Activated naive CD8-positive, alpha-beta T cell treated with anti-CD3 and anti-CD28 coated beads, Interleukin-2, amount 10 ng/mL, durations not matched to agents 7 days and 5 days (primary cell): Measurements from ENCODE around the gene ACCSL. TPM values are rescaled to one million over a fixed set of nuclear protein-coding genes. Genes with fewer than 3 reads are reported as not detected.

Source experiments
- ATAC-seq: fragments of 150-1000 bp; cut with Tn5 transposase; one replicate; pipeline ENCODE4 v1.10.0; 2021; ENCODE audit warnings: low read depth, moderate library complexity
- POLR2A ChIA-PET: fragments of 350-600 bp; sonication (Branson Sonifier 250); formaldehyde crosslinking; loops from one replicate; lab custom pipeline; 2021; ENCODE audit warnings: antibody characterized with exemption; lab: Charles Lee
- DNase-seq: peaks from one replicate; pipeline ENCODE4 v3.0.0; 2021
- H3K27ac Mint-ChIP-seq: one replicate; pipeline ENCODE4 v1.8.0; 2022; ENCODE audit warnings: mild to moderate bottlenecking, mixed read lengths
- H3K27me3 Mint-ChIP-seq: one replicate; pipeline ENCODE4 v1.8.0; 2022; ENCODE audit warnings: mild to moderate bottlenecking, moderate library complexity, mixed read lengths
- H3K36me3 Mint-ChIP-seq: one replicate; pipeline ENCODE4 v1.8.0; 2021; ENCODE audit warnings: mild to moderate bottlenecking, mixed read lengths
- H3K4me1 Mint-ChIP-seq: one replicate; pipeline ENCODE4 v1.8.0; 2021; ENCODE audit warnings: mixed read lengths
- H3K4me3 Mint-ChIP-seq: one replicate; pipeline ENCODE4 v1.8.0; 2022; ENCODE audit warnings: mild to moderate bottlenecking, moderate library complexity, mixed read lengths
- H3K9me3 Mint-ChIP-seq: one replicate; pipeline ENCODE4 v1.8.0; 2021; ENCODE audit warnings: mixed read lengths
- total RNA-seq, 2 experiments: library from RNA; stranded (reverse); gene quantifications; one replicate each; pipeline ENCODE4 v1.2.3, GENCODE V29; 2021

Gene ACCSL
- total RNA-seq, 2 experiments from 2014 or later, result not detected

DNA sequence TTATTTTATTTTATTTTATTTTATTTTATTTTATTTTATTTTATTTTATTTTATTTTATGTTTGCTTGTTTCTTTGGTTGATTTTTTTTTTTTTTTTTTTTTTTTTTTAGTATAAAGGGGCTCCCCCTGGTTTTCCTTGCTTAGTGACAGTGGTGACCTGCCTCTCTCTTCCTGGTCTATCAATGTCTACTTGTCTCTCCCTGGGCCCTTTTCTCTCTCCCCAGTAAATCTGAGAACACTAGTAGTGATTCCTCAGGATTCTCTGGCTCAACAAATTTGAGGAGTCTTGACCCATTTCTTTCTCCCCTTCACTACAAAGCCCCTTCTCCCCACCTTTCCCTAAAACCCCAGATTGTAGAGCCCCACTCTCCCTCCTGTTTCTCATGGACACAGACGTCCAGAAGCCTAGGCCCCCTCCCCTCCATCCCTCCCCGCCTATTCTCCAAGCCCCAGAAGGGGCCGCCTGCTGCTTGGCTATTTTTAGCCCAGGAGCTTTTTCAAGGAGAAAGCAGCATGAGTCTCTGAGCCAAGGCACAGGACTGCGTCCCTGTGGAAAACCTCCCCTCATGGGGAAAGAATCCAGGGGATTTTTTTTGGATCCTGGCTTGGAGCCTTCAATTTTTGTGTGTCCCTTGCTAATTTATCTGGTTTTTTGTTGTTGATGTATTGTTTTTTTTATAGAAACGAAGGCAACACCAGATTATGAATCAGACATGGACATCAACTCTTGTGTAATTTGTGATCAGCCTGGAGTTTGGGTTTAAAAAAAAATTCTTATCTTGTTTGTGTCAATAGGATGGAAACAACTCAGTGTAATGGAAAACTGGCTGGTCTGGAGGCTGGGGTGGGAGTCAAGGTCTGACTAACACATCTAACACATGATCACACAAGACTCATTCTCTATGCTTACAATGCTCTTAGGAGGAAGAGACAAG lies 17.5 kb upstream of the ACCSL start:
- no peak for ATAC-seq
- Mint-ChIP-seq H3K27me3 (peaks cover 18% of the 10 kb centered on the region), H3K4me1 (no peaks in the 10 kb centered on the region), H3K4me3 (no peak overlapping the region), H3K27ac (no peak overlapping the region), H3K36me3 (no peaks in the 10 kb centered on the region), H3K9me3 (peaks cover 4% of the 10 kb centered on the region)
- no peak for DNase-seq
- POLR2A ChIA-PET, result no interaction called here

DNA sequence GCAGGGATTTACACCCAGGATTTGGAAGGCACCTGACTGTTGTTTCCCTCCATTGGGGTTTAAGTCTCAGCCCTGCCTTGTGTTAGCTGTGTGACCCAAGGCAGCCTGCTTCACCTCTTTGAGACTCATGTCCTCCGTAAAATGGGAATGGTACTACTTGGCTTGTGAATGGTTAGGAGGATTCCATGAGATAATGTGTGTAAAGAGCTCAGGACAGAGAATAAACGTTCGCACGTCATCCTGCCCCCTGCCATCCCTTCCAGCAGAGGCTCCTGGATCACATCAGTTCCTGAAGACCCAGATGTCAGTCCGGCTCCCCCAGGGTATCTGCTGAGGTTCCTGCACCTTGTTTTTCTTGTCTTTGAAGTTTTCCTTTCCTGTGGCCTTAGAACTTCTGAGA lies 16.8 kb upstream of the ACCSL start:
- POLR2A ChIA-PET, result no interaction called here
- Mint-ChIP-seq H3K4me1 (no peaks in the 10 kb centered on the region), H3K4me3 (no peak overlapping the region)

DNA sequence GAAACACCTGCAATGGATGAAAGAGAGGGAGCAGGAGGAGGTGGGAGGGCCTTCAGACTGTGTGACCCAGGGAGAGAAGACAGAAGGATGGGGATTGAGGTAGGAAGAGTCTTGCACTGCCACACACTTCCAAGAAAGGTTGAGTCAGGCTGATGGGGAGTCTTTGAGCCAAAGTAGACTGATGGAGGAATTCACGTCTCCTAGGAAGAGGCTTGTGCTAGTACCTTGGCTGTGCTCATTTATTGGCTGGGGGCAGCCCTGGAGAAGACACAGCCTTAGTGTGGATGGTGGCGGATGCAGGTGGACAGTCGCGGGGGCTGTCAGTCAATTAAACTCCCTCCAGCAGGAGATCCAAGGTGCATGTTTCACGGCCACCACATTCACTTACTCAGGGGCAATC lies 16.2 kb upstream of the ACCSL start:
- no peak for DNase-seq
- no peaks in the 10 kb centered on the region for H3K36me3 Mint-ChIP-seq
- H3K9me3 Mint-ChIP-seq, result no peaks in the 10 kb centered on the region
- ATAC-seq, result no peak
- POLR2A ChIA-PET, result no interaction called here
- H3K4me1 Mint-ChIP-seq, result no peaks in the 10 kb centered on the region
- no peak overlapping the region for H3K27ac Mint-ChIP-seq
- H3K4me3 Mint-ChIP-seq, result no peak overlapping the region
- peaks cover 5% of the 10 kb centered on the region for H3K27me3 Mint-ChIP-seq

More for the DNA sequence above, 16.8 kb upstream of the ACCSL start:
- DNase-seq (no peak), ATAC-seq (no peak)
- Mint-ChIP-seq H3K9me3 (peaks cover 2% of the 10 kb centered on the region), H3K36me3 (no peaks in the 10 kb centered on the region), H3K27me3 (peaks cover 11% of the 10 kb centered on the region), H3K27ac (no peak overlapping the region)

DNA sequence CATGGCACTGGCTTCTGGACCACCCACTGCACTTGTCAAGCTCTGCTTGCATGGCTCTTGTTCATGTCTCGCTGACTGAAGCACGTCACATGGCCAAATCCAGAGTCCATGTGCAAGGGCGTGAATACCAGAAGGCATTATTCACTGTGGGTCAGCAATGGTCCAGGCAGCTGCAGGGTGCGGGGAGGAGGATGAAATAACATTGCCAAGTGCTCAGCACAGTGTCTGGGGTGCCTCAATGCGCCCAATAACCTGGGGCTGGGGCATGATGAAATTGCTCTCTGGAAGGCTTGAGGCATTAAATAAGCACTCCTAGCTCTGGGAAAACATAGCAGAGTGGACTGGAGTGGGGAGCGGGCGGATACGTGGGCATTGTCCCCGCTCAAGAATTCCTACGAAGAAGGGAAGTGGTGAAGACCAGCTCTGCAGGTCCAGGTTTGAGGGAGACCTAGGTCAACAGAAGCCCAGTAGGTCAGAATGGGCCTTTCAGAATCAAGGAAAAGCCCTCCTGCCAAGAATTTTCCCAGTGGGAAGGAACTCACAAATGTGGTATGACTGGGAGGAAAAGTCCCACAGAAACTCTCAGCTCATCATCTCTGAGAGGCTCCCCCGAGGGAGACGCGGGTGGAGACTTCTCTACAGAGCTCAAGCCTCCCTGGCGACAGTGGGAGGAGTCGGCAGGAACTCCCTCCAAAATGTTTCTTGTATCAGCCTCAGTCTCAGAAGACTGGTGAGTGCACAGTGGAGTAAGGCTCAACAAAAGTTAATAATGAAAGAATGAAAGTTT lies 15.3 kb upstream of the ACCSL start:
- POLR2A ChIA-PET, result no interaction called here
- Mint-ChIP-seq H3K4me3 (no peak overlapping the region), H3K27ac (no peak overlapping the region), H3K36me3 (no peaks in the 10 kb centered on the region), H3K27me3 (no peaks in the 10 kb centered on the region), H3K4me1 (no peaks in the 10 kb centered on the region), H3K9me3 (no peaks in the 10 kb centered on the region)
- DNase-seq (no peak), ATAC-seq (no peak)

DNA sequence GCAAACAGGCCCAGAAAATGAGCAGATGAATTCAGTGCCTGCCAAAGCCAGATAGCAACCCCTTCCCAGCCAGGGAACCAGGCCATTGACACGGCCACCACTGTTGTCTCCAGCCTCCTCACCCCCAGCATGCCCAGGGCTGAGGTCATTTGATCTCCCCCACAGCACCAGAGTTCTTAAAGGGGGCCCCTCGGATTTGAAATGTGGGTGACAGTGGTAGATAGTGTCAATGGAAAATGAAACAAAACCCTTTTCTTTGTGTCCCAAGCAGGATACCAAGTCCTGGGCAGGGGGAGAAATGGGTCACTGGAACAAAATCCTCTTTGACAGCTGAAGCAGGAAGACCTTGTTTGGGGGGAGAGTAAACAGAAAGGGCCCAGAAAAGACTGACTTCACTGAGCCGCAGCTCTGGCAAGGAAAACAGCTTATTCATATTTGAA lies 14.3 kb upstream of the ACCSL start:
- H3K4me3 Mint-ChIP-seq, result no peak overlapping the region
- POLR2A ChIA-PET, result no interaction called here
- no peak overlapping the region for H3K27ac Mint-ChIP-seq
- H3K4me1 Mint-ChIP-seq, result no peaks in the 10 kb centered on the region
- no peak for ATAC-seq
- no peaks in the 10 kb centered on the region for H3K36me3 Mint-ChIP-seq
- no peaks in the 10 kb centered on the region for H3K27me3 Mint-ChIP-seq
- H3K9me3 Mint-ChIP-seq, result no peaks in the 10 kb centered on the region
- no peak for DNase-seq

DNA sequence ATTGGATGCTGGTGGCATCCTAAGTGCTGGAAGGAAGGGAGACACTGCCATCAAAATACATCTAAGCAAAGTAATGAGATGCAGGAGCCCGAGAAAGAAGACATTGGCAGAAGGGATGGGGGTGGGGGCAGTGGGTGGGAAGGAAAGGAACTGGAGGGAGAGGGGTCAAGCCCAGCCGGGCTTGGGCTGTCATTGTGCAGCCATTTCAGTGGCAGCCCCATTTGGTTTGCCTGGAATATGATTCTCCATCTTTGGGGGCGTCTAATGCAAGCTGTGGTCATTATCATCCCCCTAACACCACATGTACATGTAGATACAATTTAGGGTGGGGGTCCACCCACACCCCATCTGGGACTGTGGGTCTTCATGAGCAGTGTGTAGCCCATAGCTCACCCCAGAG lies 13.9 kb upstream of the ACCSL start:
- ATAC-seq, result no peak
- POLR2A ChIA-PET, result no interaction called here
- no peaks in the 10 kb centered on the region for H3K4me1 Mint-ChIP-seq
- H3K4me3 Mint-ChIP-seq, result no peak overlapping the region
- no peak overlapping the region for H3K27ac Mint-ChIP-seq
- H3K27me3 Mint-ChIP-seq, result no peaks in the 10 kb centered on the region
- no peaks in the 10 kb centered on the region for H3K9me3 Mint-ChIP-seq
- no peak for DNase-seq
- H3K36me3 Mint-ChIP-seq, result no peaks in the 10 kb centered on the region

DNA sequence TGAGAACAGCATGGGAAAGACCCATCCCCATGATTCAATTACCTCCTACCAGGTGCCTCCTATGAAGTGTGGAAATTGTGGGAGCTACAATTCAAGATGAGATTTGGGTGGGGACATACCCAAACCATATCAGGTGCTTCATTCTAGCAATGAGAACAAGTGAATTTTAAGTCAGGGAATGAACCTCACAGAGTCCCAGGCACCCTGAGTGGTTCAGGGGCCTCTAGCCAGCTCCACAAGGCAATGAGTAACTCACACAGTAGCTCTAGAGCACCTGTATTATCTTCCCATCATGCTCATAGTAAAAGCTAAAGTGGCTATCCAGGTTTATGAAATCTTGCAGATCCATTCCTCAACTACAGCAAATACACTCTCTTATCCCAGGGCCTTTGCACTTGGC lies 13.1 kb upstream of the ACCSL start:
- Mint-ChIP-seq H3K27ac (no peak overlapping the region), H3K4me1 (no peaks in the 10 kb centered on the region), H3K4me3 (no peak overlapping the region), H3K9me3 (no peaks in the 10 kb centered on the region), H3K36me3 (no peaks in the 10 kb centered on the region), H3K27me3 (no peaks in the 10 kb centered on the region)
- DNase-seq (no peak), ATAC-seq (no peak)
- POLR2A ChIA-PET, result no interaction called here

DNA sequence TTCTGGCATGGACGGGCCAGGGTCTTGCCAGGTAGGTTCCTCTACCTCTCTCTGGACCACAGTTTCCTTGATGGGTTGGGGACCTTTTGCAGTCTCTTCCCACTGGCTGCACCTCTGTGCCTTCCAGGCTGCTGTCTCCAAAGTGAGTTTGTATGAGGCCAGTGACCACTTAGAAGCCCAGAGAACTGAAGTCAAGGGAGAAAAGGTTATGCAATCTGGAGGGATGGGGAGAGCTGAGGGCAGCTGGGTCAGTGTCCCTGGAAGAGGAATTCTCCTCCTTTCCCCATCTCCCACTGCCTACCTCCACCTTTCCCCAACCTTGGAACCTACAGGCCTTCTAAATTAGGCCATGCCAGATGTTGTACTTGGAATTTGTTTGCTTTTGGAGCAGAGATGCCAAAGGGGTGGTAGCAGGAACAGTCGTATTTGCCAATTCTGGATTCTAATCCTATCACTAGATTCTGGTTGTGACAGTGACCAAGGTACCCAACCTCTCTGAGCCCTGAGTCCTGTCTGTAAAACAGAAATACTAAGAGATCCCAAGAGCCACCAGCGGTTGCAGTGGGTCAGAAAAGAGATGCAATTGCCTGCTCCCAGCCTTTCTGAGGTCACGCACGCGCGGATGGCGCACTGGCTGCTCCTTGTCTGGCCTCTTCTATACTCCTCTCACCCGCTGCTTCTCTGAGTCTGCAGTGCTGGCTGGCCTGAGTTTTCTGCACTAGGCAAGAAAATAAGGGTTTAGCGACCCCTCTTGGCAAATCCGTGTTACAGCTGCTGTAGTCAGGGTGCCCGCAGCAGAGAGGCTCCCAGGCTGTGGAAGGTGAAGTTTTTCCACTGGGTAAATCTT lies 10.7 kb upstream of the ACCSL start:
- H3K4me1 Mint-ChIP-seq, result no peaks in the 10 kb centered on the region
- ATAC-seq (no peak), DNase-seq (peak; percentile 35)
- no peaks in the 10 kb centered on the region for H3K36me3 Mint-ChIP-seq
- no peaks in the 10 kb centered on the region for H3K27me3 Mint-ChIP-seq
- no peak overlapping the region for H3K4me3 Mint-ChIP-seq
- peaks cover 5% of the 10 kb centered on the region for H3K9me3 Mint-ChIP-seq
- POLR2A ChIA-PET, result interaction anchor here (0.6 kb wide), 1 partner anchor 245 kb away, joined by 3 read pairs; no protein-coding TSS in a partner anchor
- no peak overlapping the region for H3K27ac Mint-ChIP-seq

DNA sequence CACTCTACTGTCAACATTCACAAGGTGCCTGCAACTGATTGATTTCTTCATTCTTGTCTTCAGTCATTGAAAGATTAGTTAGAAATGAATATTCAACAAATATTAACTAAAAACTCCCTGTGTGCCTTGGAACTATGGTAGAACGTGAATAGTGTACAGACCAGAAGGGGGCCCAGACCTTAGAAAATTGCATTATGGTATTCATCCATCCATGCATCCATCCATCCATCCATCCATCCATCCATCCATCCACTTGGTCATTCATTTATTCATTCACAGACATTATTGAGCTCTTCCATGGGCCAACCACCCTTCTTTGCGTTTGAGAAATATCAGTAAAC lies 10.2 kb upstream of the ACCSL start:
- DNase-seq (no peak), ATAC-seq (no peak)
- H3K27me3 Mint-ChIP-seq, result peaks cover 4% of the 10 kb centered on the region
- no peaks in the 10 kb centered on the region for H3K36me3 Mint-ChIP-seq
- no peak overlapping the region for H3K27ac Mint-ChIP-seq
- no peak overlapping the region for H3K4me3 Mint-ChIP-seq
- peaks cover 5% of the 10 kb centered on the region for H3K9me3 Mint-ChIP-seq
- POLR2A ChIA-PET, result interaction anchor here (1.1 kb wide), 1 partner anchor 83 kb away, joined by 4 read pairs; no protein-coding TSS in a partner anchor
- H3K4me1 Mint-ChIP-seq, result no peaks in the 10 kb centered on the region

DNA sequence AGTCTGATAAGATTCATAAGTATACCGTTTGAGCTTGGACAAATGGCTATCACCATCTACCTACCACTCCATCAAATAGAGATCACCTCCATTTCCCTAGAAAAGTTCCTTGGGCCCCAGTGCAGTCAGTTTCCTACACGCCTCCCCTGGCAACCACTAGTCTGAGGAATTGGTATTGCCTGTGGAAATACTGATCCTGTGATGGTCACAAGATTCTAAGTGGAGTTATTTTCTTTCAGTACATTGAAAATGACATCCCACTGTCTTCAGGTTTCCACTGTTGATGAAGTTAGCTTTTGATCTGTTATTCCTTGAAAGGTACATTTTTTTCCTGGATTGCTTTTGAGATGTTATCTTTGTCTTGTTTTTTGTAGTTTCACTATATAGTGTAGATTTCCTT lies 4.6 kb upstream of the ACCSL start:
- POLR2A ChIA-PET, result no interaction called here
- DNase-seq, result no peak

DNA sequence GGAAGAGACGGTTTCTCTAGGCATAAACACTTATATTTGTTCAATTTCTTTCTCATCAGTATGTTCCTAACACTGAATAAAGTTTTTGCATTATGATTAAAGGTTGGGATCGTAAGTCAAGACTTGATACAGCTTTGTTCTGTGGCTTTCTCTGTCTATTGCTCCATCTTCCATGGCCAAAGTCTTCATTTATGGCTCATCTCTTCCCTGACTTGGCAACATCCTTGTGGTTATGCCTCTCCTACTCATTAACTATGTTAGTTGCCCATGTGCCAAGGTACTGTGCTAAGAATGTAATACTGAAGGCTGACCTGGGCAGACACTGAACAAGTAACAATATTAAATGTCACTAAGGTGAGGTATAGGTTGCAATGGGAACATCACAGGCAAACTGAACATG lies 1.6 kb upstream of the ACCSL start:
- Mint-ChIP-seq H3K4me1 (no peaks in the 10 kb centered on the region), H3K4me3 (no peak overlapping the region), H3K9me3 (peaks cover 2% of the 10 kb centered on the region), H3K27me3 (peaks cover 4% of the 10 kb centered on the region), H3K27ac (no peak overlapping the region), H3K36me3 (no peaks in the 10 kb centered on the region)
- DNase-seq (no peak), ATAC-seq (no peak)
- POLR2A ChIA-PET, result no interaction called here

More for the DNA sequence above, 4.6 kb upstream of the ACCSL start:
- H3K9me3 Mint-ChIP-seq, result peaks cover 5% of the 10 kb centered on the region
- ATAC-seq, result no peak
- H3K4me3 Mint-ChIP-seq, result no peak overlapping the region
- peaks cover 4% of the 10 kb centered on the region for H3K27me3 Mint-ChIP-seq
- no peaks in the 10 kb centered on the region for H3K4me1 Mint-ChIP-seq
- no peaks in the 10 kb centered on the region for H3K36me3 Mint-ChIP-seq
- H3K27ac Mint-ChIP-seq, result no peak overlapping the region

DNA sequence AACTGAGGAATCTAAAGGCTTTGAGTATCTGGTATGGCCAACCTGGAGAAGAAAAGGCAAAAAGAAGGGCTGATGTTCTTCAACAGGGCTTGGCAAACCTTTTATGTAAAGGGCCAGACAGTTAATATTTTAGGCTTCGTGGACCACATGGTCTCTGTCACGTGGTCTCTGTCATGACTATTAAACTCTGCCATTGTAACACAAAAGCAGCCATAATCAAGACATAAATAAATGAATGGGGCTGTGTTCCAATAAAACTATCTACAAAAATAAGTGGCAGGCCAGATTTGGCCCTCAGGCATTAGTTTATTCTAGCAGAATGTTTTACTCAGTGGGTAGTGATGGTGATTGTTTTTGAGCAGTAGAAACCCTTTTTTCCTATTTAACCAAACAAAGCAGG lies 483 bp upstream of the ACCSL start:
- H3K4me3 Mint-ChIP-seq, result no peak overlapping the region
- no peaks in the 10 kb centered on the region for H3K36me3 Mint-ChIP-seq
- POLR2A ChIA-PET, result no interaction called here
- DNase-seq (no peak), ATAC-seq (no peak)
- H3K4me1 Mint-ChIP-seq, result no peaks in the 10 kb centered on the region
- H3K27ac Mint-ChIP-seq, result no peak overlapping the region
- H3K27me3 Mint-ChIP-seq, result peaks cover 3% of the 10 kb centered on the region
- no peaks in the 10 kb centered on the region for H3K9me3 Mint-ChIP-seq

DNA sequence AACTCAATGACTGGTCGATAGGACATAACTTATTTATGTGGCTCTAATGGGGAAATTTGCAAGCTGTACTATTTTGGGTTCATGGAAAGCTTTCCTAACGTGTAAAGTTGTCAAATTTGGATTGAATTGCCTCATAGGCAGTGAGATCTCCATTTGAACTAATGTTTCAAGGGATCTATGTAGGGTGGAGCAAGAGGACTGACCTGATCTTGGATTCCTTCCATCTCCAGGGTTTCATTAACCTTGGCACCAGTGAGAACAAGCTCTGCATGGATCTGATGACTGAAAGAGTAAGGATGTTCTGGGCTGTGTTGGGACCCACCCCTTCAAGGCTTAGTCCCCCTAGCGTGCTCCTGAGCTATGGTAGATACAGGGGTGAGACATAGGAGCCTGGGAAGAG lies 2.1 kb downstream of the ACCSL start:
- Mint-ChIP-seq H3K27me3 (no peaks in the 10 kb centered on the region), H3K4me1 (no peaks in the 10 kb centered on the region), H3K36me3 (no peaks in the 10 kb centered on the region), H3K4me3 (no peak overlapping the region), H3K9me3 (no peaks in the 10 kb centered on the region), H3K27ac (no peak overlapping the region)
- DNase-seq, result no peak
- ATAC-seq, result no peak
- POLR2A ChIA-PET, result no interaction called here
